ENCODE measurements around the gene FNIP1. TPM values are rescaled to one million over a fixed set of nuclear protein-coding genes. Genes with fewer than 3 reads are reported as not detected.
A peak's percentile ranks its signal among the peaks of the same experiment; 100 is the strongest.

The FNIP1 gene
- total and polyA plus RNA-seq, 2 of the 13 experiments (the other 11 are each of a cell fraction or from before 2014, with no cell fraction given), result 10.9 to 29.3 TPM

DNA sequence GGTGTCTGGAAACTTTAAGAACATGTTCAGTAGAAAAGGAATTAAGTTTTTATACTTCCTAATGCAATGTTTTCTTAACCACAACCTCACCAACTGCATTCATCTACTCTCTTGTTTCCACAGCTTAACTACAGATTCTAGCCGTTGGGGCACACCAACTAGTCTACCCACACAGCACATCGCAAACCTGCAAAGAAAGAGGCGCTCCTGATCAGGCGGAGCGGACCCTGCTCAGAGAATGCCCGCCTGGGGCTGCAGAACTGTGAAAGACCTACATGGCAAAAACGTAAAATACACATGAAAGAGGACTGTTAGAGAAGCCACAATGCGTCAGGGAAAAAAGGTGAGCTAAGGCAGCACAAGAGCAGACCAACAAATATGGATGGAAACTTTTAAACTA lies 86.4 kb downstream of the FNIP1 start:
- Histone ChIP-seq H4K20me1 (ENCODE audit: insufficient read depth, low read length) (no peaks in the 10 kb centered on the region), H3K9me3 (ENCODE audit: low read length) (no peaks in the 10 kb centered on the region), H3K79me2 (ENCODE audit: insufficient read depth, low read length) (no peaks in the 10 kb centered on the region), H3K27ac (ENCODE audit: extremely low read length, insufficient read depth, low read length) (no peak overlapping the region), H3K4me2 (ENCODE audit: low read depth, low read length) (no peak overlapping the region), H3K9ac (ENCODE audit: insufficient read depth, low read depth, low read length) (no peak overlapping the region), H2AFZ (ENCODE audit: low read length) (no peak overlapping the region), H3K36me3 (replicated peaks in 1 of 2; ENCODE audit: control insufficient read depth in 1 of 2, insufficient read depth in 2 of 2, low read length in 2 of 2) (peaks cover 5 to 50% of the 10 kb centered on the region in 2 experiments; a peak in 4 of 5 replicates), H3K4me3 (replicated peaks in 1 of 3; ENCODE audit: insufficient read depth in 1 of 3, low read depth in 2 of 3, low read length in 3 of 3) (no peak overlapping the region), H3K4me1 (ENCODE audit: insufficient read depth, low read length) (no peaks in the 10 kb centered on the region), H3K27me3 (ENCODE audit: control insufficient read depth in 1 of 2, insufficient read depth in 2 of 2, low read length in 2 of 2) (no peaks in the 10 kb centered on the region)
- no peak for DNase-seq (ENCODE audit: low spot score)
- no TSS peak for BruUV-seq (replicated peaks)
- ATAC-seq, result no peak
- POLR2A ChIA-PET, result no interaction called here
- intact Hi-C loops (cut with micrococcal nuclease; ENCODE audit: unreplicated experiment), result no loop called here
- 93% methylated on average over 8 of the region's 8 CpGs for WGBS (ENCODE audit: low lambda C conversion rate)
- CTCF ChIA-PET (ENCODE audit: low intra/inter-chr PET ratio, low total read pairs), result no interaction called here
- in situ Hi-C loops (cut with HindIII; ENCODE audit: extremely low pct_ligation_motif_present, low pct_unique_long_range_greater_than_20kb), result no loop called here
- TF ChIP-seq, protein P1, sequence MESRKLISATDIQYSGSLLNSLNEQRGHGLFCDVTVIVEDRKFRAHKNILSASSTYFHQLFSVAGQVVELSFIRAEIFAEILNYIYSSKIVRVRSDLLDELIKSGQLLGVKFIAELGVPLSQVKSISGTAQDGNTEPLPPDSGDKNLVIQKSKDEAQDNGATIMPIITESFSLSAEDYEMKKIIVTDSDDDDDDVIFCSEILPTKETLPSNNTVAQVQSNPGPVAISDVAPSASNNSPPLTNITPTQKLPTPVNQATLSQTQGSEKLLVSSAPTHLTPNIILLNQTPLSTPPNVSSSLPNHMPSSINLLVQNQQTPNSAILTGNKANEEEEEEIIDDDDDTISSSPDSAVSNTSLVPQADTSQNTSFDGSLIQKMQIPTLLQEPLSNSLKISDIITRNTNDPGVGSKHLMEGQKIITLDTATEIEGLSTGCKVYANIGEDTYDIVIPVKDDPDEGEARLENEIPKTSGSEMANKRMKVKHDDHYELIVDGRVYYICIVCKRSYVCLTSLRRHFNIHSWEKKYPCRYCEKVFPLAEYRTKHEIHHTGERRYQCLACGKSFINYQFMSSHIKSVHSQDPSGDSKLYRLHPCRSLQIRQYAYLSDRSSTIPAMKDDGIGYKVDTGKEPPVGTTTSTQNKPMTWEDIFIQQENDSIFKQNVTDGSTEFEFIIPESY (CRISPR knock-in tag; IDR thresholded peaks at IDR 0.05), result peak; percentile 54; the same call in 1 of the 2 replicates
- no peak for TF ChIP-seq MAFG (CRISPR knock-in tag; IDR thresholded peaks at IDR 0.05)
- FAIRE-seq, result no peak

DNA sequence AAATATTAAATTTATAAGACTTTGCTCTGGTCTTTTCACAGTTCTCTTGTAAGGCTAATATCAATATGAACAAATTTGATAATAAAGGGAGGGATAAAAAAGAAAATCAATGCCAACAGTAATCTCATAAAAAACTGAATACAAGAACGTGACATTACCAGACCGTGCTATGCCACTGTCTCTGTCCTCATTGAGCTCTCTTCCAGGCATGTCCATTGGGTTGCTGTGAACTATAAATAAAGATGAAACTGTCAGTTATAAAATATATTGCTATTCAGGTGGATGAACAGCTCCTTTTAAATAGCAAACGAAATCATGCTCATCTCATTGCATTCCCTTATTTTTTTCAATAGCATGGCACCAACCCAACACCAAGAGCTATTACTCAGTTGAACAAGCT lies 87.8 kb downstream of the FNIP1 start:
- Histone ChIP-seq H3K4me1 (ENCODE audit: insufficient read depth, low read length) (no peaks in the 10 kb centered on the region), H3K36me3 (replicated peaks in 1 of 2; ENCODE audit: control insufficient read depth in 1 of 2, insufficient read depth in 2 of 2, low read length in 2 of 2) (peaks cover 6 to 49% of the 10 kb centered on the region in 2 experiments; a peak in 4 of 5 replicates), H3K4me2 (ENCODE audit: low read depth, low read length) (no peak overlapping the region), H3K4me3 (replicated peaks in 1 of 3; ENCODE audit: insufficient read depth in 1 of 3, low read depth in 2 of 3, low read length in 3 of 3) (no peak overlapping the region), H3K9ac (ENCODE audit: insufficient read depth, low read depth, low read length) (no peak overlapping the region), H3K9me3 (ENCODE audit: low read length) (no peaks in the 10 kb centered on the region), H3K79me2 (ENCODE audit: insufficient read depth, low read length) (no peaks in the 10 kb centered on the region), H4K20me1 (ENCODE audit: insufficient read depth, low read length) (no peaks in the 10 kb centered on the region), H3K27ac (ENCODE audit: extremely low read length, insufficient read depth, low read length) (no peak overlapping the region), H3K27me3 (ENCODE audit: control insufficient read depth in 1 of 2, insufficient read depth in 2 of 2, low read length in 2 of 2) (no peaks in the 10 kb centered on the region), H2AFZ (ENCODE audit: low read length) (no peak overlapping the region)
- in situ Hi-C loops (cut with HindIII; ENCODE audit: extremely low pct_ligation_motif_present, low pct_unique_long_range_greater_than_20kb) (no loop called here), intact Hi-C loops (cut with micrococcal nuclease; ENCODE audit: unreplicated experiment) (no loop called here)
- ChIA-PET CTCF (ENCODE audit: low intra/inter-chr PET ratio, low total read pairs) (no interaction called here), POLR2A (no interaction called here)
- 98% methylated on average over 3 of the region's 3 CpGs for WGBS (ENCODE audit: low lambda C conversion rate)
- BruUV-seq (replicated peaks), result no TSS peak
- DNase-seq (ENCODE audit: low spot score), result no peak
- FAIRE-seq, result no peak
- no peak for ATAC-seq
- TF ChIP-seq, protein P2, sequence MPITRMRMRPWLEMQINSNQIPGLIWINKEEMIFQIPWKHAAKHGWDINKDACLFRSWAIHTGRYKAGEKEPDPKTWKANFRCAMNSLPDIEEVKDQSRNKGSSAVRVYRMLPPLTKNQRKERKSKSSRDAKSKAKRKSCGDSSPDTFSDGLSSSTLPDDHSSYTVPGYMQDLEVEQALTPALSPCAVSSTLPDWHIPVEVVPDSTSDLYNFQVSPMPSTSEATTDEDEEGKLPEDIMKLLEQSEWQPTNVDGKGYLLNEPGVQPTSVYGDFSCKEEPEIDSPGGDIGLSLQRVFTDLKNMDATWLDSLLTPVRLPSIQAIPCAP (CRISPR knock-in tag; IDR thresholded peaks at IDR 0.05; ENCODE audit: low read depth), result no peak
- TF ChIP-seq ZNF552 (CRISPR knock-in tag; IDR thresholded peaks at IDR 0.05; ENCODE audit: borderline replicate concordance) (no peak), ZNF3 (CRISPR knock-in tag; IDR thresholded peaks at IDR 0.05) (no peak), ZIK1 (CRISPR knock-in tag; IDR thresholded peaks at IDR 0.05; ENCODE audit: borderline replicate concordance, low read depth) (no peak), ELF3 (CRISPR knock-in tag; IDR thresholded peaks at IDR 0.05) (no peak), ZNF501 (CRISPR knock-in tag; IDR thresholded peaks at IDR 0.05) (no peak), ZNF556 (CRISPR knock-in tag; IDR thresholded peaks at IDR 0.05; ENCODE audit: borderline replicate concordance) (no peak), SRY (CRISPR knock-in tag; IDR thresholded peaks at IDR 0.05) (no peak), FOXA3 (CRISPR knock-in tag; IDR thresholded peaks at IDR 0.05) (no peak), DR1 (CRISPR knock-in tag; IDR thresholded peaks at IDR 0.05) (no peak)
- TF ChIP-seq, protein P3, sequence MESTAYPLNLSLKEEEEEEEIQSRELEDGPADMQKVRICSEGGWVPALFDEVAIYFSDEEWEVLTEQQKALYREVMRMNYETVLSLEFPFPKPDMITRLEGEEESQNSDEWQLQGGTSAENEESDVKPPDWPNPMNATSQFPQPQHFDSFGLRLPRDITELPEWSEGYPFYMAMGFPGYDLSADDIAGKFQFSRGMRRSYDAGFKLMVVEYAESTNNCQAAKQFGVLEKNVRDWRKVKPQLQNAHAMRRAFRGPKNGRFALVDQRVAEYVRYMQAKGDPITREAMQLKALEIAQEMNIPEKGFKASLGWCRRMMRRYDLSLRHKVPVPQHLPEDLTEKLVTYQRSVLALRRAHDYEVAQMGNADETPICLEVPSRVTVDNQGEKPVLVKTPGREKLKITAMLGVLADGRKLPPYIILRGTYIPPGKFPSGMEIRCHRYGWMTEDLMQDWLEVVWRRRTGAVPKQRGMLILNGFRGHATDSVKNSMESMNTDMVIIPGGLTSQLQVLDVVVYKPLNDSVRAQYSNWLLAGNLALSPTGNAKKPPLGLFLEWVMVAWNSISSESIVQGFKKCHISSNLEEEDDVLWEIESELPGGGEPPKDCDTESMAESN (CRISPR knock-in tag; conservative IDR thresholded peaks at IDR 0.05), result no peak

Data from HepG2 (cell line).